GM04504 (cell line): ENCODE data around the gene SDC3.
"Not testable (repeated sequence)": the region's sequence is repeated elsewhere in the genome, so short reads cannot be mapped to it uniquely, and the experiment has no call there.

Source experiments
- DNase-seq: peaks from one replicate; pipeline ENCODE4 v3.0.0-alpha.2; 2012; ENCODE audit warnings: low read depth

SDC3 gene

GRCh38 chr1:30908696-30909364 is at the start of gene SDC3:
Gene SDC3, minus strand, starts transcription at chr1:30908758. Its CDS starts 172 bp downstream, at chr1:30908586.
- no peak for DNase-seq

- no peak for DNase-seq
Measured at GRCh38 chr1:30957560-30958222, 49.1 kb upstream of the SDC3 start.

- no peak for DNase-seq
Measured at GRCh38 chr1:30955448-30956015, 47.0 kb upstream of the SDC3 start.

GRCh38 chr1:30953685-30954084 is 45.1 kb upstream of the SDC3 start:
- DNase-seq: no peak

GRCh38 chr1:30952098-30952497 is 43.5 kb upstream of the SDC3 start:
- DNase-seq: no peak

GRCh38 chr1:30950700-30951099 is 42.1 kb upstream of the SDC3 start:
- DNase-seq: no peak

GRCh38 chr1:30950053-30950452 is 41.5 kb upstream of the SDC3 start:
- DNase-seq: no peak

- not testable (repeated sequence) for DNase-seq
Measured at GRCh38 chr1:30949487-30949838, 40.9 kb upstream of the SDC3 start.

- not testable (repeated sequence) for DNase-seq
Measured at GRCh38 chr1:30948813-30949486, 40.4 kb upstream of the SDC3 start.

- no peak for DNase-seq
Measured at GRCh38 chr1:30948278-30948677, 39.7 kb upstream of the SDC3 start.

GRCh38 chr1:30947212-30947611 is 38.7 kb upstream of the SDC3 start:
- no peak for DNase-seq

GRCh38 chr1:30942326-30942963 is 33.9 kb upstream of the SDC3 start:
- no peak for DNase-seq

- DNase-seq: no peak
Measured at GRCh38 chr1:30940541-30940940, 32.0 kb upstream of the SDC3 start.

GRCh38 chr1:30936541-30937171 is 28.1 kb upstream of the SDC3 start:
- no peak for DNase-seq

- DNase-seq: not testable (repeated sequence)
Measured at GRCh38 chr1:30935758-30936157, 27.2 kb upstream of the SDC3 start.

- DNase-seq: no peak
Measured at GRCh38 chr1:30934613-30935012, 26.1 kb upstream of the SDC3 start.

GRCh38 chr1:30933874-30934252 is 25.3 kb upstream of the SDC3 start:
- DNase-seq: no peak

- no peak for DNase-seq
Measured at GRCh38 chr1:30930631-30931173, 22.1 kb upstream of the SDC3 start.

- DNase-seq: no peak
Measured at GRCh38 chr1:30929944-30930525, 21.5 kb upstream of the SDC3 start.

- DNase-seq: no peak
Measured at GRCh38 chr1:30929135-30929889, 20.8 kb upstream of the SDC3 start.

GRCh38 chr1:30928789-30929134 is 20.2 kb upstream of the SDC3 start:
- DNase-seq: no peak
